Activated CD8-positive, alpha-beta memory T cell treated with anti-CD3 and anti-CD28 coated beads for 36 hours (primary cell): ENCODE results near the gene STING1. TPM values are rescaled to one million over a fixed set of nuclear protein-coding genes. Genes with fewer than 3 reads are reported as not detected.

Experiments used
- CTCF ChIA-PET: fragments of 350-600 bp; sonication (Branson Sonifier 250); formaldehyde crosslinking; loops from one replicate; lab custom pipeline; 2021; ENCODE audit warnings: antibody characterized with exemption; lab: Charles Lee
- POLR2A ChIA-PET: fragments of 350-600 bp; sonication (Branson Sonifier 250); formaldehyde crosslinking; loops from one replicate; lab custom pipeline; 2021; ENCODE audit warnings: antibody characterized with exemption; lab: Charles Lee
- total RNA-seq, 2 experiments: library from RNA; stranded (reverse); gene quantifications; one replicate each; pipeline ENCODE4 v1.2.3, GENCODE V29; 2021

The STING1 gene
- total RNA-seq, 2 experiments from 2014 or later: 107 to 114 TPM

GRCh38 chr5:139475865-139476617 lies 6.5 kb downstream of the STING1 start:
- ChIA-PET CTCF (interaction anchor here (0.6 to 1.6 kb wide), 2 partner anchors 28 to 42 kb away, joined by 3 to 4 read pairs; no protein-coding TSS in a partner anchor), POLR2A (no interaction called here)

- CTCF ChIA-PET: interaction anchor here (0.7 to 1.6 kb wide), 3 partner anchors 9 to 43 kb away, joined by 3 read pairs; no protein-coding TSS in a partner anchor
- POLR2A ChIA-PET: no interaction called here
These were observed 7.4 kb downstream of the STING1 start for GRCh38 chr5:139474890-139475791.

- ChIA-PET CTCF (interaction anchor here (0.8 to 0.9 kb wide), 2 partner anchors 9 to 51 kb away, joined by 3 to 4 read pairs; partner anchors contain the start of gene STING1), POLR2A (interaction anchor here (0.8 to 1.4 kb wide), 2 partner anchors 8 to 26 kb away, joined by 3 to 7 read pairs; partner anchors contain the start of gene STING1)
These were observed 9.0 kb downstream of the STING1 start for GRCh38 chr5:139473565-139473964.

DNA sequence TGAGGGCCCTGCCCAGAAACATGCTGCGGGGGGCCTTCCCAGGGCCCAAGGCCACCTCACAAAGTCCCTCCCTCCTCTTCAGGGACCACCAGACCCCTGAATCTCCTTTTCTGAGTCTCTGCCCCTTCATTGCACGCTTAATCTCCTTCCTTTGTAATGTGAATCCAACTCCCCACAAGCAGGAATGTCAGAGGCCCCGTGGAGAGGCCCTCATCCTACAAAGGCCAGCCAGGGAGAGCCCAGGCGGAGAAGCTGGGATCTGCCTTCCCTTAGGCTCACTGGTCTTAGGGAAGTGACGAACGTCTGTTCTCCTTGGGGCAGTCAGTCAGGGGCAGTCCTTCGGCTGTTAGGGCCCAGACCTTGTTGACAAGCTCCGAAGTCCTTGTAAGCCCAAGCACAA lies 9.5 kb downstream of the STING1 start:
- CTCF ChIA-PET: interaction anchor here (0.8 to 0.9 kb wide), 2 partner anchors 9 to 51 kb away, joined by 3 to 4 read pairs; partner anchors contain the start of gene STING1
- POLR2A ChIA-PET: interaction anchor here (1.4 kb wide), 1 partner anchor 9 kb away, joined by 7 read pairs; the partner anchor contains the start of gene STING1

DNA sequence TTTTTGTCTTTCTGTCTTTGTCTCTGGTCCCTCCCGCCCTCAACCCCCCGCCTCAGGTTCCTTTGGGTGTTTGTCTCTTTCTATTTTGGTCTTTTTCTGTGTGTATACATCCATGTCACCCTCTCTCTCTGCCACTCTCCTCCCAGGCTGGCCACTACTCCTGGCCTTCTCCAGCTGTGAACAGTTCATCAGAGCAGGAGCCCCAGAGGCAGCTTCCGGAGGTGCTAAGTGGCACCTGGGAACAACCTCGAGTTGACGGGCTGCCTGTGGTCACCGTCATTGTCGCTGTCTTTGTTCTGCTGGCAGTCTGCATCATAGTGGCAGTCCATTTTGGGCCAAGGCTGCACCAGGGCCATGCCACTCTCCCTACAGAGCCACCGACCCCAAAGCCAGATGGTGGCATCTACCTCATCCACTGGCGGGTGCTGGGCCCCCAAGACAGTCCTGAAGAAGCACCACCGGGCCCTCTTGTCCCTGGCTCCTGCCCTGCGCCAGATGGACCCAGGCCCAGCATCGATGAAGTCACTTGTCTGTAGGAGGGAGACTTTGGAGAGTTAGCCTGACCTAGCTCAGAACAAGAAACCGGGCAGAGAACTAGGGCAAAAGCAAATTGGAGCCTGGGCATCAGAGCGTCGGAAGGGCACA lies 10.1 kb downstream of the STING1 start:
- POLR2A ChIA-PET: interaction anchor here (0.6 to 1.4 kb wide), 2 partner anchors 10 to 137 kb away, joined by 5 to 7 read pairs; partner anchors contain the start of gene STING1
- CTCF ChIA-PET: no interaction called here

DNA sequence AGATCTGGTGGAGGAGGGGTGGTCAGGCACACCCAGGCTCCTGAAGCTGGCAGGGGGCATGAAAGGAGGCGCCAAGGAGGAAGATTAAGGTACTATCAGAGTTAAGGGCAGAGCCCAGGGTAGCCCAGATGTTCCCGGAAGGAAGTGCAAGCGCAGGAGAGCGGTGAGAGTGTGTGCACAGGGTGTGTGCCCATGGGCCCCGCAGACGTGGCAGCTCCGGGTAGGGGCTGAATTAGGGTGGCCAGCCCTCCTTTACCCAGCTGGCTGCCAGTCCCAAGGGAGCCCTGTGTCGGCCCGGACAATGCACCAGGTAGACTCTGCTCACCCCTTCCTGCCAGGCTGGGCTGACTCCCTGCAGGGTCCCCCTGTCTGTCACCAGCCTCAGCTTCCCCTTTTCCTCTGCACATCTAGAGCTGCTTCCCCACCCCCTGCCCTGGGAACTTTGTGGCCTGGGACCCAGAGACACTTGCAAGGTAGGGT lies 11.7 kb downstream of the STING1 start, which contains the start of gene SMIM33:
SMIM33 (plus strand) TSS at position 184 of the 480 bp plus-strand sequence; CDS start at position 302, 118 bp downstream.
- CTCF ChIA-PET: interaction anchor here (0.6 to 1.5 kb wide), 7 partner anchors 11 to 368 kb away, joined by 3 to 4 read pairs (median 3); no protein-coding TSS in a partner anchor

GRCh38 chr5:139468421-139468931 lies 14.1 kb downstream of the STING1 start:
- ChIA-PET CTCF (no interaction called here), POLR2A (no interaction called here)

More for the DNA sequence above, 11.7 kb downstream of the STING1 start, which contains the start of gene SMIM33:
- POLR2A ChIA-PET: interaction anchor here (0.6 to 1.1 kb wide), 4 partner anchors 9 to 196 kb away, joined by 3 to 6 read pairs (median 3); partner anchors contain the start of gene STING1

GRCh38 chr5:139462586-139463276 lies 19.8 kb downstream of the STING1 start, which contains the start of gene ECSCR:
TSS of gene ECSCR (minus strand) at chr5:139462743. CDS start at chr5:139462670, 73 bp downstream.
- CTCF ChIA-PET: interaction anchor here (1.0 kb wide), 1 partner anchor 49 kb away, joined by 3 read pairs; no protein-coding TSS in a partner anchor
- POLR2A ChIA-PET: interaction anchor here (0.5 to 0.8 kb wide), 2 partner anchors 8 to 20 kb away, joined by 3 to 4 read pairs; partner anchors contain the start of gene STING1

- POLR2A ChIA-PET: interaction anchor here (0.5 to 0.7 kb wide), 2 partner anchors 9 to 100 kb away, joined by 3 to 4 read pairs; no protein-coding TSS in a partner anchor
- CTCF ChIA-PET: no interaction called here
These were observed 20.9 kb downstream of the STING1 start for GRCh38 chr5:139461698-139462097.

DNA sequence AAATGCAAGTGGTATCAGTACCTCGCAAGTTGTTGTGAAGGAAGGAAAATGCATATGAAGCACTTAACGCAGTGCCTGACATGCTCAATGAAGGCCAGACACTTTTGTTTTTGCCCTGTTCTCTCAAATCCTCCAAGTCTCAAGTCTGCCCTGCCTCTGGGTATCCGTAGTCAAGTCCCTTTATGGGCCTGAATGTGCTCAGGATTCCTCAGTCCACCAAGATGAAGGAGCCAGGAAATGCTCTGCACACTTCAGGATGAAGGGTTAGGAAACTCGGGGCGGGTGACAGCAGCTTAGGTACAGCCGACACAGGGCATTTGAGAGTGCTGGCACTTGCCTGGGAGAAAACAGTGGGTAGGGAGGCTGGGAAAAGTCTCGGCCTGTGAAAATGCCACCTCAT lies 21.4 kb downstream of the STING1 start:
- ChIA-PET CTCF (no interaction called here), POLR2A (interaction anchor here (0.7 kb wide), 1 partner anchor 99 kb away, joined by 4 read pairs; no protein-coding TSS in a partner anchor)

GRCh38 chr5:139460455-139460854 lies 22.1 kb downstream of the STING1 start:
- ChIA-PET POLR2A (interaction anchor here (0.6 to 1.8 kb wide), 5 partner anchors 10 to 185 kb away, joined by 3 to 7 read pairs (median 4); no protein-coding TSS in a partner anchor), CTCF (interaction anchor here (0.7 to 2.0 kb wide), 6 partner anchors 10 to 47 kb away, joined by 3 to 6 read pairs (median 4); partner anchors contain the start of gene SMIM33)

GRCh38 chr5:139459451-139459934 lies 23.1 kb downstream of the STING1 start:
- CTCF ChIA-PET: interaction anchor here (0.8 to 2.0 kb wide), 5 partner anchors 9 to 46 kb away, joined by 3 to 6 read pairs (median 4); partner anchors contain the start of gene SMIM33
- POLR2A ChIA-PET: interaction anchor here (0.8 to 2.1 kb wide), 4 partner anchors 12 to 43 kb away, joined by 3 to 9 read pairs (median 6); partner anchors contain the start of gene STING1

- CTCF ChIA-PET: interaction anchor here (0.7 to 2.0 kb wide), 9 partner anchors 8 to 214 kb away, joined by 4 to 8 read pairs (median 5); partner anchors contain the start of genes DNAJC18 and STING1
- POLR2A ChIA-PET: interaction anchor here (0.7 to 2.1 kb wide), 7 partner anchors 11 to 212 kb away, joined by 3 to 9 read pairs (median 5); partner anchors contain the start of genes DNAJC18 and STING1
These were observed 23.8 kb downstream of the STING1 start for GRCh38 chr5:139458580-139459407.

- ChIA-PET CTCF (interaction anchor here (0.6 to 1.9 kb wide), 8 partner anchors 10 to 153 kb away, joined by 3 to 8 read pairs (median 4); partner anchors contain the start of genes DNAJC18 and STING1), POLR2A (interaction anchor here (0.9 to 2.1 kb wide), 4 partner anchors 10 to 54 kb away, joined by 5 to 9 read pairs (median 6); partner anchors contain the start of genes DNAJC18 and STING1)
These were observed 24.8 kb downstream of the STING1 start for GRCh38 chr5:139457653-139458306.
